ENCODE data around the gene KCNAB1.

KCNAB1 gene

DNA sequence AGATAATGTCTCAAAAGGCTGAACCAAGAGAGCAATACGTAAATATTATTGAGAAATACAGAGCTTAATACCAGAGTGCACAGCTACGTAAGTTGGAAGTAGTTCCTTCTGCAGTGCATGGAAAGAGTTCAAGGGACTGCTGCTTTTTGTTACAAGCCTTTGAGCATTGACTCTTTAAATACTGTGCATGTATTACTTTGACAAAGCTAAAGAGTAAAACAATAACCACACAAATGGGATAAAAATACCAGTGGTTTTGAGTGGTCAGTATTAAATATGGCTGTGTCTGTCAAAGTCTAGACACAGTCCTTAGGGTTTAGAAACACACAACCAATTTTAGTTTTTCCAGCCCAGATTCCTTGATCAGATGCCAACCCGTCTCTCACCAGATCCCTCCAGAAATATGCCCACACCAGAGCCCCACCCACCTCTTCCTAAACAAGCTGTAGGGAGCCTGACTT is 372.5 kb downstream of the KCNAB1 start:
- DNase-seq (ENCODE audit: low read depth in 2 of 2), result no peak

DNA sequence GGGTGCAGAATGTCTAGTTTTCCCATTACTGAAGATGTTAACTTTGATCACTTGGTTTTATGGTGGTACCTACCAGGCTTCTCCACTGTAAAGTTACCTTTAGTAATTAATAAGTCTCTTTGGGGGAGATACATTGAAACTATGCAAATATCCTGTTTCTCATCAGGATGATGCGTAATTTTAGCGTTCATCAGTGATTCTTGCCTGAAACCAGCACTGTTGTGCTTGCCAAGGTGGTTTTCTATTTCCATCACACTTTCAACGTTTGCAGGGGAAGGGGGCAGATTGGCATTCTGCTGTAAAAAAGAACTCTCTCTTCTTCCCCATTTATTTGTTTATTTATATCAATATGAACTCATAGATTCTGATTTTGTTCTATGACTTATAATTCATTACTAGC is 373.5 kb downstream of the KCNAB1 start:
- DNase-seq (ENCODE audit: low read depth in 2 of 2), result no peak

DNA sequence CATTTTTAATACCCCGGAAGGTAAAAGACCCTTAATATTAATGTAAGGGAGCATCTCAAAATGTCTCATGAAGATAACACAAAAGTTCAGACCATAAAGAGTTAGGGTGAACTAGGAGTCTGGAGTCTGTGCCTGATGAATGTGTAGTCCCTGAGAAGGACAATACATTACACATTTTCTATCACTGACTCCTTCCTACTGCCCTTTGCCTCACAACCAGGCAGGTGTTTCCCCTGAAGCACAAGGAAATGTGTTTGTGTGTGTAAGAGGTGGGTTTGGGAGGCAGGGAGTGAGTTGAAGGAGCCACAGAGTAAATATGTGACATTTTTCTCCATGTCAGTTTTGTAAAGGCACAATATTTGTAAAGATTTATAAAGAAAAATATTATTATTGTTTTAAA is 375.4 kb downstream of the KCNAB1 start:
- no peak for DNase-seq (ENCODE audit: low read depth in 2 of 2)

- no peak for DNase-seq (ENCODE audit: low read depth in 2 of 2)
These were observed 376.9 kb downstream of the KCNAB1 start for GRCh38 chr3:156497326-156497725.

DNA sequence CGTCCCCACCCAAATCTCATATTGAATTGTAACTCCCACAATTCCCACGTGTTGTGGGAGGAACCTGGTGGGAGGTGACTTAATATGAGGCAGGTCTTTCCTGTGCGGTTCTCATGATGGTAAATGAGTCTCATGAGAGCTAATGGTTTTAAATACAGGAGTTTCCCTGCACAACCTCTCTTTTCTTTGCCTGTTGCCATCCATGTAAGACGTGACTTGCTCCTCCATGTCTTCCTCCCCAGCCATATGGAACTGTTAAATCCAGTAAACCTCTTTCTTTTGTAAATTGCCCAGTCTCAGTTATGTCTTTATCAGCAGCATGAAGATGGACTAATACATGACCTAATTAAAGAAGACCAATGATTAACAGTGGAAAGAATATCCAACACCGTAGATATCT is 377.9 kb downstream of the KCNAB1 start:
- no peak for DNase-seq (ENCODE audit: low read depth in 2 of 2)

DNA sequence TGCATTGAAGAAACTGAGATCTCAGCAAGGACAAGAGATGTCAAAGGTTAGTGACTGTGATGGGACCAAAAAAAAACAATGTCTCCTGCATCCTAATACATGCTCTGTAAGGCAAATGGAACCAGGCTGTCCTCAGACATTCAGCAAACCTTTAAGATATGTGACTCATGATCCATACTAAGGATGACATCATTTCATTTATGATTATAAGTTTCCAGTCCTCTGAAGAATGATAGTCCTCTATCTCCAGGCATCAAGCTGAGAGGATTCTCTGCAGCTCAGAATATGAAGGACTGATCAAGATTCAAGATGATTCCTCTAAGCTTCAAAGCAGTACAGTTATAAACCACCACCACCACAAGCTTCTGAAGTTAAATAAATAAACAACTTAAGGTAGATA is 386.9 kb downstream of the KCNAB1 start:
- DNase-seq (ENCODE audit: low read depth in 2 of 2), result no peak

GRCh38 chr3:156509189-156510174 is 389.1 kb downstream of the KCNAB1 start:
- no peak for DNase-seq (ENCODE audit: low read depth in 2 of 2)

GRCh38 chr3:156511987-156512677 is 391.8 kb downstream of the KCNAB1 start:
- DNase-seq (ENCODE audit: low read depth in 2 of 2), result no peak

DNA sequence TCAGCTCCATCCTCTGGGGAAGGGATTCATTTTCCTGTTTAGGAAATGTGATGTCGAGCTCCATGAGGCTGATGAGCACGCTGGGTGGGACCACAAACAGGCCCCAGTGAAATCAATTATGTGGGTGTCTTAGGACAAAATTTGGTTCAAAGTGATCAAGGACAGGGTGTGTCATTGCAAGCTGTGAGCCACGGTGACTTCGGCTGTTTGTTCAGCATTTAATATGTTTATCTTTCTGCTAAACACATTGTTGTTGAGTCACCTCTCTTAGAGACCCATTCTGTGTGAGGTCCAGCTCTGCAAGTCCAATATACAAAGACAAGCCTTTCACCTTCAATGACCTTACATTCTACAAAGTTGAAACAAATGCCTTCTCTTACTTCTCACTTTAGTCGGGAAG is 393.2 kb downstream of the KCNAB1 start:
- no peak for DNase-seq (ENCODE audit: low read depth in 2 of 2)

DNA sequence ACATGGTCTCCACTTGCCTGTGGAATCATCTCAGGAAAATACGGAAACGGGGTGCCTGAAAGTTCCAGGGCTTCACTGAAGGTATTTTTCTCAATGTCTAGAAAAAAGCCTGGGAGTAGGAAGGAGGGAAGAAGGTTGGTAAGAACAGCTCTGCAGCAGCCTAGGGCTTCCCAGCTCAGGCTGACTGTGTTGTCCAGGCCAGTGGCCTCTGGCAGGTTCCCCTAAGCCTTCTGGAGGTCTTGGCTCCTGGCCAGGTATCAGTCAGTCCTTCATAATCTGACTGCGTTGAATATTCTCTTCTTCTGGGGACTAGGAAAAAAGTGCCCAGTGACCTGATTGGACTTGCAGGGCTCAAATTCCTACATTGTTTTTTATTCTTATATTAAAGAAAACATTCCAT is 395.9 kb downstream of the KCNAB1 start:
- no peak for DNase-seq (ENCODE audit: low read depth in 2 of 2)

GRCh38 chr3:156516961-156517360 is 396.6 kb downstream of the KCNAB1 start:
- no peak for DNase-seq (ENCODE audit: low read depth in 2 of 2)

DNA sequence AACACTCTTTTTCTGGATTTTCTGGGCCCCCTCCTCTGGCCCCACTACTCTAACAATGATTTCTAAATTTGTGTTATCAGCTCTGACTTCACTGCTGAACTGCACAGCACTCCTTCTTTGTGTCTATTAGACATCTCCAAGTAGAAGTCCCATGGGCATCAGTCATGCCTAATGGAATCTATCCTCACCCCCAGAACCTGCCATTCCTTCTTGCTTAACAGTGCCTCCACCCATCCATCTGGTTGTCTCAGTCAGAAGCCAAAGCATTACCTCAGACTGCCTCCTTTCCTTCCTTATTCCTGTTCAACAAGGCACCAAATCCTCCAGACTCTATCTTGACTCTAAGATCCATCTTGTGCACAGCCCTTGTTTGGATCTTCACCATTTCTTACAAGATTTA is 398.3 kb downstream of the KCNAB1 start:
- DNase-seq (ENCODE audit: low read depth in 2 of 2), result no peak

- DNase-seq (ENCODE audit: low read depth in 2 of 2), result no peak
These were observed 399.4 kb downstream of the KCNAB1 start for GRCh38 chr3:156519758-156520162.

DNA sequence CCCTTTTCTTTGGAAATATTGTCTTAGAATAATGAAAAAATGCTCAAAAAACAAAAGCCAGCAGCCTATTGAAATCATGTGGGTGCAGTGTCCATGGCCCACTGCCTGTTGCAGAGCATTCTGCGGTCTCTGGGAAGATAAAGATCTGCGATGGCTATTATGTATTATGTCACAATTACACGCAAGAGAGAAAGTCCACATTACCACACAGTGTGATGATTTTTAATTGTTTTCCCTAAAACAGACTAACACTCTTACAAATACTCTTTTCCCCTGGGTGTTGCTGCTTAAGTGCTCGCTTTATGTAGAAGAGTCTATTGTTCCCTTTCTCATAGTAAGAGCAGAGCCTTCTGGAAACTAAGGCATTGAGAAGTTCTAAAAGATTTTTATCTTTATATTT is 402.3 kb downstream of the KCNAB1 start:
- DNase-seq (ENCODE audit: low read depth in 2 of 2), result no peak

GRCh38 chr3:156525808-156526207 is 405.4 kb downstream of the KCNAB1 start:
- DNase-seq (ENCODE audit: low read depth in 2 of 2), result no peak

DNA sequence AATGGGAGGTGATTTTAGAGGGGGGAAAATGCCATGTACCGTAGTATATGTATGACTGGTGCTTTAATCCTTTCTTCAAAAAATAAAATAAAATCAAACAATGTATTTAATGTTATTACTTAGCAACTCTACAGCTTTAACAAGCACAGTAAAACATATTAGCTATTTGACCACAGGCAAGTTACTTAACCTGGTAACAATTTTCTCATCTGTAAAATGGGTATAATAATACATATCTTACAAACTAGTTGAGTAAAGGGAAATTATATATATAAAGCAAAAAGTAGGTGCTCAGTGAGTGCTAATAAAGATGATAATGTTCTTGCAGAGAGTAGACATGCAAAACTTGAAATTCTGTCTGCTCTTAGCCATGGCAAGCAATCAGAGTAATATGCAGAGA is 406.7 kb downstream of the KCNAB1 start:
- no peak for DNase-seq (ENCODE audit: low read depth in 2 of 2)

DNA sequence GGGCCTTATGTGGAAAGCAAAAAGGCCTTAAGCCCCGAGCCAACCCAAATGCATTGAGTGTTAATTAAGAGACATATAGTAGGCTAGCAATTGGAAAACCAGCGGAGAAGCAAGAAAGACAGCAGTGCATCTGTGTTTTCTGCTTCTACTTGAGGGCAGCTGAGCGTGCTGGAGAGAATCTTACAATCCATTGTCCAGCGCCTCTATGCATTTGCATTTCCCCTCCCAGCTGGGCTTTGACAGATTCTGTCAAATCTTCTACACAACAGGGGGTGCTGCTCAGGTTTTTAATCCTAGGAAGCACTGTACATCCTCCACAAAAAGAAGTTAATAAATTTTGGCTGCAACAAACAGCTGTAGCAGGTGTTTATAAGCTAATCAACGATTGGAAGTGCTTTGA is 410.6 kb downstream of the KCNAB1 start:
- DNase-seq (ENCODE audit: low read depth in 2 of 2), result no peak

DNA sequence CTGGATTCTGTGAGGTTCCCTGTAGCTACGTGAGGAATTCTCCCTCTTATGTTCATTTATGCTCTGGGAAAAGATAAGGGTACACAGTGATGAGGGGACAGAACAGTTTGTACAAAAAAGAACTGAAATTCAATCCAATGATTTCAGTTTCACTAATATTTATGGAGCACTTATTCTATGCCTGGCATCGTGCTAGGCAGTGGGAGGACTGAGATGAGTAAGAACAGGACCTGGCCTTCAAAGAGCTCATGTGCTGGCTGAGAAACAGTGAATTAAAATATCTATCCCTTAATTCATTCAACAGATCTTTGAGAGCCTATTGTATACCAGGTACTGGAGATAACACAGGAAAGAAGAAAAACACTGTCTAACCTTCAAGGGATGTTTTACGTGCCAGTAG is 412.4 kb downstream of the KCNAB1 start:
- no peak for DNase-seq (ENCODE audit: low read depth in 2 of 2)

GRCh38 chr3:156533205-156533604 is 412.8 kb downstream of the KCNAB1 start:
- DNase-seq (ENCODE audit: low read depth in 2 of 2), result no peak

- no peak for DNase-seq (ENCODE audit: low read depth in 2 of 2)
These were observed 414.8 kb downstream of the KCNAB1 start for GRCh38 chr3:156535162-156535627.

GRCh38 chr3:156535798-156536197 is 415.4 kb downstream of the KCNAB1 start:
- no peak for DNase-seq (ENCODE audit: low read depth in 2 of 2)

GRCh38 chr3:156536524-156537316 is 416.3 kb downstream of the KCNAB1 start:
- DNase-seq (ENCODE audit: low read depth in 2 of 2), result no peak

Data from activated CD8-positive, alpha-beta memory T cell treated with anti-CD3 and anti-CD28 coated beads for 4 hours (primary cell).